MG63 (cell line): ENCODE data around the gene ZFP57. TPM values are rescaled to one million over a fixed set of nuclear protein-coding genes. Genes with fewer than 3 reads are reported as not detected.

Source experiments
- DNase-seq: peaks from one replicate; pipeline ENCODE4 v3.0.0-alpha.2; 2020
- H3K27me3 ChIP-seq: fragments of 250-450 bp; sonication (Bioruptor Pico); 2 replicates; pipeline ENCODE4 v1.5.1; 2020; ENCODE audit warnings: mild to moderate bottlenecking, moderate library complexity
- H3K36me3 ChIP-seq: fragments of 250-450 bp; sonication (Bioruptor Pico); 2 replicates; pipeline ENCODE4 v1.5.1; 2020; ENCODE audit warnings: mild to moderate bottlenecking, moderate library complexity
- H3K4me3 ChIP-seq: fragments of 250-450 bp; sonication (Bioruptor Pico); 2 replicates; pipeline ENCODE4 v1.5.1; 2020; ENCODE audit warnings: mild to moderate bottlenecking, moderate library complexity
- H3K9me3 ChIP-seq: fragments of 250-450 bp; sonication (Bioruptor Pico); 2 replicates; pipeline ENCODE4 v1.5.1; 2020; ENCODE audit warnings: mild to moderate bottlenecking, moderate library complexity
- total RNA-seq: library from RNA; depleted of rRNA; stranded (reverse); fragments of >200 nt; shearing (Covaris generic); gene quantifications from 2 replicates; pipeline ENCODE4 v1.2.3, GENCODE V29; 2014; ENCODE audit warnings: low replicate concordance

The ZFP57 gene
- total RNA-seq, 1 experiment from 2014 or later, result not detected

DNA sequence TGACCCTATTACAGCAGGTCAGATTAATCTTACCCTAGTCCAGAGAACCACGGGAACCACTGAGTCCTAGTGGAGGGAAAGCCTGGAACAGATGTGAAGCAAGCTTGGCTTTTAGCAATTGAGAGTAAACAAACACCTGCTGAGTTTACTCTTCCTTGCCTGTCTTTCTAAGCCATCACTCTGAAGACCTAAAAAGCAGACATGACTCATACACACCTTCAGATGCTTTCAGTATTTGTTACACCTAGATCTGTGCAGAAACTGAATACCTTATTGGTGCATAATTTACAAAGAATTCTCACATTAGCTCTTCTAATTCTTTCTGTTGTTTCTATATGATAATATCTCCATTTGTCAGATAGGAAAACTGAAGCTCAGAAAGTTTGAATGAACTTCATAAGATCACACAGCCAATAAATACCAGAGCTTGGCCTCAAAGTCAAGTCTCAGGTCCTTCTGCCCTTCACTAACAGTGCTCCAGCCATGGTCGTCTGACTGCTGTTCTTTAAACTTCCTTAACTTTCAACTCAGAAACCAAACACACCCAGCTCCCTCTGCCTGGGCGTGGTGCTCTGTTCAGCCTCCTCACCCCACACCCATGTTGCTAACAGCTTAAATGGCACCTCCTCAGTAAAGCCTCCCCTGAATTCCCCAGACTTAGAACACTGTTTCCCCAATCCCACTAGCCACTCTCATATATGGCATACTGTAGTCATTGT lies 39.4 kb downstream of the ZFP57 start:
- H3K27me3 ChIP-seq, result no peaks in the 10 kb centered on the region
- no peak for DNase-seq

DNA sequence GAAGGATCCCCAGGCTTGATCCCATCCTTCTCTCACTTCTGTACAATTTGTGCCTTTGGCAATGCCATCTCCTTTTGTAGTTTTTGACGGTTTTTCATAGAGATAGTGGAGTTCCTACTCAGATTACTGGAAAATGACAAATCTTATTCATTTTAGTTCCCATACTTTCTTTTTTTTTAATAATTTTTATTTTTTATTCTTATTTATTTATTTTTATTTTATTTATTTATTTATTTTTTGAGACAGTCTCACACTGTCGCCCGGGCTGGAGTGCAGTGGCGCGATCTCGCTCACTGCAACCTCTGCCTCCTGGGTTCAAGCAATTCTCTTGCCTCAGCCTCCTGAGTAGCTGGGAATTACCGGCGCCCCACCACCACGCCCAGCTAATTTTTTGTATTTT lies 43.7 kb downstream of the ZFP57 start:
- no peaks in the 10 kb centered on the region for H3K27me3 ChIP-seq
- no peaks in the 10 kb centered on the region for H3K36me3 ChIP-seq
- H3K4me3 ChIP-seq, result no peak overlapping the region
- DNase-seq, result no peak
- no peaks in the 10 kb centered on the region for H3K9me3 ChIP-seq

More for the DNA sequence above, 39.4 kb downstream of the ZFP57 start:
- Histone ChIP-seq H3K9me3 (no peaks in the 10 kb centered on the region), H3K4me3 (no peak overlapping the region), H3K36me3 (no peaks in the 10 kb centered on the region)

DNA sequence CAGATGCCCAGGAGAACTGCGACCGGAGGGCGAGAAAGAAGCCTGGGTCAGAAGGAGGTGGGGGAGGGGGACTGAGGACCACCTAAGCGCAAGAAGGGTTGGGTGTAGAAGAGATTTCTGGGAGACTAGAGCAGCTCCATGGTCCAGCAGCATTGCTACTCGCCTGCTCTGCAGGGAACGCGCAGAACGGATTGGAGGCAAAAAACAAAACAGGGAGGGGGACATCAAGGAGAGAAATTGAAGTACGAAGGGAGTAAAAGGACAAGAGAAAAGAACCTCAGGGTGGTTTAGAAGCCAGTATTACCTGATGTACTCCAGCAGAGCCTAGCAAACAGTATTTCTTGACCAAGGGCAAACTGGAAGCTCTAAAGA lies 47.4 kb downstream of the ZFP57 start:
- H3K36me3 ChIP-seq, result no peaks in the 10 kb centered on the region
- no peak for DNase-seq

DNA sequence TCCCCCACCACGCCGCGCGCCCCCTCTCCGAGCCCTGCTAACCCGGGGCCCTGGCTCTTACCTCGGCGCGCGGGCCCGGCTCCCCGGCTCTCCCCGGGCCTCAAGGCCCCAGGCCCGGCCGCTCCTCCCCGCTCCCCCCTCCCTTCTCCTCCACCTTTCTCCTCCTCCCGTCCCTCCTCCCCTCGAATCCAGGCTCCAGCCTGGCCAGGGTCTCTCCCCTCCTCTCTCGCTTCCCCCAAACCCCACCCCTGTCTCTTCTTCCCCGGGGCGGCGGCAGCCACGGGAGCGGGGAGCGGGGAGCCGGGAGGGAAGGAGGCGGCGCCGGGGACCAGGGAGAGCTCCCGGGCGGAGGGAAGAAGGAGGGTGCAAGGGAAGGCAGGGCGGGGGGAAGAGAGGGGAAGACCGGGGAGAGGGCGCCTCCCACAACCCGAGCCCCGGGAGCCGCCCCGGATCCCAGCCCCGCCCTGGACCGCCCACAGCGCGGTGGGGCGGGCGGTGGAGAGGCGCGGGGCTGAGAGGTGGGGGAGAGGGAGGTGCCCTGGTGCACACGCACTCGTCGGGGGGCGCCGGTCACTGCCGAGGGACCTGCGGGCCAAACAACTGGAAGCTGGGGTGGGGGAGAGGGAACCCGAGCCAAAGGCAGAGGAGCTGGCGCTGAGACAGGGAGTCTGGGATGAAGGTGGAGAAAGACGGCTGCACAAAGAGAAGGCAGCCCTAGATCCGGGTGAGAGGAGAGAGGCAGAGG lies 48.0 kb downstream of the ZFP57 start, which contains the start of gene GABBR1:
Gene GABBR1 (minus strand): TSS at position 395 of the 745 bp plus-strand sequence. CDS start 798 bp downstream, outside the sequence.
- no peaks in the 10 kb centered on the region for H3K27me3 ChIP-seq
- DNase-seq, result peak; percentile 87
- peak within 1 kb of the TSS; percentile 63 for H3K4me3 ChIP-seq
- H3K36me3 ChIP-seq, result no peaks in the 10 kb centered on the region
- no peaks in the 10 kb centered on the region for H3K9me3 ChIP-seq

More for the DNA sequence above, 47.4 kb downstream of the ZFP57 start:
- Histone ChIP-seq H3K9me3 (no peaks in the 10 kb centered on the region), H3K27me3 (no peaks in the 10 kb centered on the region), H3K4me3 (peak overlapping the region; percentile 63)

DNA sequence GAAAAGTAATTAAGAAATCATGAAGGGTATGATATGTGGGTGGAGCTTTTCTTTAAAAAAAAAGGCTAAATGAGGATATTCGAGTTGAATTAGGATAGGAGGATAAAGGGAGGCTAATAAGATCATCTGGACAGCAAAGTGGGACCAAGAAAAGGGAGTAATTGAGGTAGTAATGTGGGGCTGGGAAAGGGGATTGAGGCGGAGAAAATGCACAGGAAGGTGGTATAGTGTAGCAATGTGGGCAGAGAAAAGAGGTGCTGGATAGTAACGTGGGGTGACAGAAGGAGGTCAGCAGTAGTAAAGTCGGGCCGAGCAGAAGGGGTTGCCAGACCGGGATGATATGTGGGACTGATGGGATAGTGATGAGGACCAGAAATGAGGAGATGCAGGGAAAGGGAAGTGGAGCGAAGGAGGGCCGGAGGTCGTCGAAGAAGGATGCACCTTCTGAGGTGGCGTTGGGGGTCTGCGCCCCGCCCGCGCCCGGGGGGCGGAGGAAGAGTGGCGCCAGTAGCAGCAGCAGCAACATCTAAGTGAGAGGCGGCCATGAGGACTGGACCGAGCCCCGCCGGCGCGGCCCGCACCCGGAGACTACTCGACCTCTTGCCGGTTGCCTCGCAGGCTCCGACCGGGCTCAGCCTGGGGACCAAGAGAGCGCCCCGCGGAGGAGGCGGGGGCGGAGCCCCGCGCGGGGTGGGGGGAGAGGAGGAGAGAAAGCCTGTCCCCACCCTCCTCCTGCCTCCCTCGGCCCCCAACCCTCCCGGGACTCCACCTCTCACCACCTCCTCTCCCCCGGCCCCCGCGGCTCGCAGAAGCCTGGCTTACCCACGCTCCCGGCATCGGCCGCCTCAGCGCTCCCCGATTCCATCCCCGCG lies 48.9 kb downstream of the ZFP57 start:
- no peaks in the 10 kb centered on the region for H3K27me3 ChIP-seq
- no peaks in the 10 kb centered on the region for H3K9me3 ChIP-seq
- peak overlapping the region; percentile 63 for H3K4me3 ChIP-seq
- DNase-seq, result peak; percentile 69
- H3K36me3 ChIP-seq, result no peaks in the 10 kb centered on the region

DNA sequence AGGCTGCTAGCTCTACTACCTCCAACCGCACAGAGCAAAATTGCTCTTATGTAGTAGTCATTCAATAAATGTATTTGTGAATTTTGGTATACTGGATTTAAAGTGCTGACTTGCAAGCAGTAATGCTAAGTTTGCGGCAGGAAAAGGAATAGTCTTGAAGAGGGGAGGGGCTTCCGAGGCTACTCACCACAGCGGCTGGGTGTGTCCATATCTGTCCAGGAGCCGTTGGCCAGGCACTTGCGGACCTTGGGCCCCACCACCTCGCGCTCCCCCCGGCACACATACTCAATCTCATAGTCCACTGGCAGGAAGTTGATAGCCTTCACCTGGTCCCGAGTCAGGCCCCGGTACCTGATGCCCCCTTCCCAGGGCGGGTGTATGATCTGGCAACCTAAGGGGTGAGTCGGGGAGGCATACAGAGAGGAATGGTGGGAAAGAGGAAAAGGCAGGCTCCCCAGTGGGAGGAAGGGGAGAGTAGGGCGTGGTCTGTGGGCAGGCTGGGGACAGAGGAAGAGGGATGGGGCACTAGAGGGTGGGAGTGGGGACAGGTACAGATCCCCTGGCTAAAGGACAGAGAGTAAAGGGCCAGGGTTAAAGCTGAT lies 49.6 kb downstream of the ZFP57 start:
- Histone ChIP-seq H3K4me3 (no peak overlapping the region), H3K9me3 (no peaks in the 10 kb centered on the region), H3K27me3 (no peaks in the 10 kb centered on the region), H3K36me3 (no peaks in the 10 kb centered on the region)
- DNase-seq, result no peak

DNA sequence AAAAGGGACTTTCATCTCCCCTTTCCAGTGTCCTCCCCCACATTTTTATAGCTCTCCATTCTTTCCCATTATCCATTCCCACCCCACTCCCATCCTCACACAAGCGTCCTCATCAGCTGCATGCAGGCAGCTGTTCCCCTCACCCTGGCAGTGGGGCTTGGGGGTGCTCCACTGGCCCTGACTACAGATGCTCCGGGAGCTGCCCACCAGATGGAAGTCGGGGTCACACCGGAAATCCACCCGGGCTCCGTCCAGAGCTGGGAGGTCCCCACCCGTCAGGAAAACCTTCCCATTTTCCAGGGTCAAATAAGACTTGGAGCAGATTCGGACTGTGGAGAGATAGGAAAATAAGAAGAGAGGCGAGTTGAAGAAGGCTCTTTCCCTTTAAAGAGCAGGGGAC lies 50.6 kb downstream of the ZFP57 start:
- Histone ChIP-seq H3K4me3 (no peak overlapping the region), H3K9me3 (no peaks in the 10 kb centered on the region), H3K27me3 (no peaks in the 10 kb centered on the region), H3K36me3 (no peaks in the 10 kb centered on the region)
- no peak for DNase-seq

DNA sequence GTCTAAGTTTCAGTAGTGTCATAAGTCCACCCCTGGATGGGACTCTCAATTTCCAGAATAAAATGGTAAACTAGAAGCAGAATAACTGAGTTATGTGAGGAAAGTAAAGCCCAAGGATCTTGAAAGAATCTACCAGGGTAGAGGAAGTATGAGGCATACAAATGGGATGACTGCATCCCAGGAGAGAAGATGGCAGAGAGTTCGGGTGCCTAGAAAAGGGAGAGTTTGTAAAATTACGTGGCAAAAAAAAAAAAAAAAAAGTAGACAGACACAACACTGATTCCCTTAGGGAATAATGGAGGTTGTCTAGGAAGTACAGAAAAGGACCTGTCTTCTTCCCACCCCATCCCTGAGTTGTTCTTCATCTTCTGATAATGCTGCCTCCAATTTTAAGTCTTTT lies 51.4 kb downstream of the ZFP57 start:
- Histone ChIP-seq H3K9me3 (no peaks in the 10 kb centered on the region), H3K36me3 (no peaks in the 10 kb centered on the region), H3K4me3 (no peak overlapping the region), H3K27me3 (no peaks in the 10 kb centered on the region)
- DNase-seq, result no peak

DNA sequence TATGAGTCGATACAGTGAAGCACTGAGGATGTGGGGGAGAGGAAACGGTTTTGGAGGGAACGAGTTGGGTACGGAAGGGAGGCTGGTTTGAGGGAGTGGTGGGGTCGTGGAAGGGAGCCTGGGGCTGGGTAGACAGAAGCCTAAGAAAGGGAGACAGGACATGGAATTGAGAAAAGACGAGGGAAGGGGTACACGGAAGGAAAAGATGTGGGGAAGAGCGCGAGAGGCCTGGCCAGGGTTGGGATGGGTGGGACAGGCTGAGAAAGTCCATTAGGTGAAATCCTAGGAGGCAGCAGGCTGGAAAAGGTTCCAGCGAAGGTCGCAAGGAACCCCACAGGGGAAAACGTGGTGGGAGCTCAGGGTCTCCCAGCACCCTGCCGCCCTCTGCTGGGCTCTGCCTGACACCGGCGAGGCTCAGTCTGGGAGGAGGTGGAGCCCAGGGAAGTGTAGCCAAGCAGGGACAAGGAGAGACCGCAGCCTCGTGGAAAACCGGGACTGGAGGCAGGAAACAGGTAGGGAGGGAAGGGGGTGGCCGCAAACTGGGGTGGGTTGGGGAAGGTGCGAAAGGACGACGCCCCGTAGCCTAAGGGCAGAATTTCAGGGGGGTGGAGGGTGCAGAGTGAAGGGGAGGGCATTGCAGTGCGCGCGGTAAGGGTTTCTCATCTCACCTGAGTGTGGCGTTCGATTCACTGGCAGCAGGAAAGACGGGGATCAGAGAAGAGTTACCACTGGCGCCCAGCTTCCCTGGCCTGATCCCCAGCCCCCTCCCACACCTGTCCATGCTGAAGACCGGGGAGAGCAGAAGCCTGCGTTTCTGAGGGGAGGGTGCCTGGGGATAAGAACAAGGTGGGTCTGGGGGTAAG lies 52.3 kb downstream of the ZFP57 start:
- Histone ChIP-seq H3K36me3 (no peaks in the 10 kb centered on the region), H3K27me3 (no peaks in the 10 kb centered on the region), H3K4me3 (peak overlapping the region; percentile 42), H3K9me3 (no peaks in the 10 kb centered on the region)
- peak; percentile 65 for DNase-seq

DNA sequence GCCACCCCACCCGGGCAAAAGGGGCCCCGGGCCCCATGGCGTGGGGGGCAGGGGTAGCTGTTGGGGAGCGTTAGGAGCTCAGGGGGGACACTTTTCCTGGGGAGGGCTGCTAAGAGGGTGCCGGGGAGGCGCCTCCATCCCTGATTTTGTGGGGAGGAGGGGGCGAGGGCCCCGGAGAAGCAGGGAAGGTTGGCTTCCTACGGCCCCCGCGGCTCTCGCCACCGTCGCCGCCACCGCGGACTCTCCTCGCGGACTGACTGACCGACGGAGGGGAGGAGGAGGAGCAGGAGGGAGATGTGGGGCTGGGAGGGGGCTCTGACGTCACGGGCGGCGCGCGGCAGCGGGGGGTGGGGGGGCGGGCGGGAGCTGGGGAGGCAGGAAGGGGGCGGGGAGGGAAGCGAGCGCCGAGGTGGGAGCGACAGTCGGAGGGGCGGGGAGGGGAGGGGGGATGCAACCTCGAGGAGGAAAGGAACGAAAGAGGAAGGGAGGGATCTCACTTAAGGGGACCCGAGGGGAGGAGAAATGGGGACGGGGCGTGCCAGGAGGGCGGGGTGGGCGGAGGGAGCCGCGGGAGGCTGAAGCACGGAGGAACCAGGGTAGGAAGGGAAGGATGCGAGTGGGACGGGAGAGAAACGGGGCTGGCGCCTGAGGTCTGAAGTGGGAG lies 53.1 kb downstream of the ZFP57 start:
- DNase-seq, result peak; percentile 35
- Histone ChIP-seq H3K36me3 (no peaks in the 10 kb centered on the region), H3K4me3 (peak overlapping the region; percentile 42), H3K9me3 (no peaks in the 10 kb centered on the region), H3K27me3 (no peaks in the 10 kb centered on the region)

DNA sequence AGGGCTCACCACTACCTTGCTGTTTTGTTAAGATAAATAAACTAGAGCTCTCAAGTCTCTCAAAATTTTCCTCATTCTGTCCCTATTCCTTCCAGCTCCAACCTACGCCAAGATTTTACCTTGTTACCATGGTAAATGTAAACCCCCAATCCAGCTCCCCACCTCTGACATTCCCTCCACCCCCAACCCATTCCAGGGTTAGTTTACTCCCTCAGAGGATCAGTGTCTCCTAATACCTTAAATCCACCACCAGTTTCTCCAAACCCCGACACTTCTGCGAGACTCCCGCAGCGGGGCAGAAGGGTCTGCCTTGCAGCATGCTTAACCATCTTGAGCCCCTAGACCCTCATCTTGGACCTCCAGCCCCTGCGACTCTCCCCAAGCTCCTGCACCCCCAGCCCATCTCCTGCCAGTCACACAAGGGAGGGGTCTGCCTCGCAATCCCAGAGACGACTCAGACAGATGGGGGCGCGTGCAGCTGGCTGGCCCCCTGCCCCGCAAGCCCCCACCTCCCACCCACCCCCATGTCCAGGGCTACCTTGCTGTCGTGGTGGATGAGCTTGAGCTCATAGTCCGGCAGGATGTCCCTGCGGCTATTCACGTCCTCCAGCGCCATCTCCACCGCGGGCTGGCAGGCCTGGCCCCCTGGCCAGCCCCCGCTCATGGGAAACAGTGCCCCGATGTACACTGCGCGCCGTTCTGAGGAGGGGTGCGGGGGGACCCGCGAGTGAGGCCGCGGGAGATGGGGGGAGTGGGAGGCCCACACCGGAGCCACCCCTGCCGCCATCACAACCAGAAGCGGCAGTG lies 53.8 kb downstream of the ZFP57 start:
- H3K36me3 ChIP-seq, result no peaks in the 10 kb centered on the region

DNA sequence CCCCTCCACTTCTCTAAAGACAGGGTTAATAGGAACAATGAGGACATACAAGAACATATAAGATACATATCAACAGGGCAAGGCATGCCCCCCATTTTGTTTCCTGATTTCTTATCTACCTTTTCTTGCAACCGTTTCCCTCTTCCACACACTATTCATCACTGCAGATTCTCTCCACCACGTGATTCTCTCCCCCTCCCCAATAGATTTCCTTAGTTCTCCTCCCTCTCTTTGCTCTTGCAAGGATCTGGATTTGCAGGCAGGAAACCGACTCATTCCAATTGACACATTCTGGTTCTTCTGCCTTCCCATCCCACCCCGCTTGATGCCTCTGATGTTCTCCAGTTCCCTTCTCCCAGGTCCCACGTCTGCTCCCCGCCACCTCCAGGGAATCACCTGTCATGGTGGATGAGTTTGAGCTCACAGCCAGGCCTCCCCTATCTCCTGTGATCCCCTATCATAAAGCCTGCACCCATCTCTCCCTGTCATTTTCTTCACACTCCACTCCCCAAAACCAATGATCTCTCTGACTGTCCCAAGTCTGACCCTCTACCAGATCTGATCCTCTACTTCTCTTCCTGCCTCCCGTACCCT lies 55.5 kb downstream of the ZFP57 start:
- Histone ChIP-seq H3K4me3 (no peak overlapping the region), H3K27me3 (no peaks in the 10 kb centered on the region), H3K9me3 (no peaks in the 10 kb centered on the region), H3K36me3 (no peaks in the 10 kb centered on the region)
- no peak for DNase-seq

More for the DNA sequence above, 53.8 kb downstream of the ZFP57 start:
- Histone ChIP-seq H3K27me3 (no peaks in the 10 kb centered on the region), H3K4me3 (no peak overlapping the region), H3K9me3 (no peaks in the 10 kb centered on the region)
- DNase-seq, result no peak

DNA sequence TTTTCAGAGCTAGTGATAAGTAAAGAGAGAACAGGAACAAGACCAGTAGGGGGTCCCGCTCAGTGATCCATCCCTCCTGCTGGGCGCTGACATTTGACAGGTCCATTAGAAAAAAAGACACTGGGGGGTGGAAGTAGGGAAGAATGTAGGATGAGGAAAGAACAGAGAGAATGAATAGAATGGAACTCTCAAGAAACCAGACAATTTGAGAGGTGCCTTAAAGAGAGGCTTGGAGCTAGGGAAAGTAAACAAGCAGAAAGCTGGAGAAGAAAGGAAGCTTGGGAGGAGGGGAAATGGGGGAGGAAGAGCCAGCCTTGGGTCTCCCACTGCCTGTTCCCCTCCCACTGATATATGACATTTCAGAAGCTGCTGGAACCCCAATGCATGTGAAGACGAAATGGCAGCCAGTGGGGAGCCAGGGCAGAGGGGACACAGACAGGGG lies 56.4 kb downstream of the ZFP57 start:
- H3K9me3 ChIP-seq, result no peaks in the 10 kb centered on the region
- DNase-seq, result no peak
- no peak overlapping the region for H3K4me3 ChIP-seq
- H3K27me3 ChIP-seq, result no peaks in the 10 kb centered on the region
- no peaks in the 10 kb centered on the region for H3K36me3 ChIP-seq
